ENCODE measurements around the gene PPFIBP2. TPM values are rescaled to one million over a fixed set of nuclear protein-coding genes. Genes with fewer than 3 reads are reported as not detected.

Gene PPFIBP2
- polyA plus RNA-seq, 1 experiment, result 20.6 TPM

DNA sequence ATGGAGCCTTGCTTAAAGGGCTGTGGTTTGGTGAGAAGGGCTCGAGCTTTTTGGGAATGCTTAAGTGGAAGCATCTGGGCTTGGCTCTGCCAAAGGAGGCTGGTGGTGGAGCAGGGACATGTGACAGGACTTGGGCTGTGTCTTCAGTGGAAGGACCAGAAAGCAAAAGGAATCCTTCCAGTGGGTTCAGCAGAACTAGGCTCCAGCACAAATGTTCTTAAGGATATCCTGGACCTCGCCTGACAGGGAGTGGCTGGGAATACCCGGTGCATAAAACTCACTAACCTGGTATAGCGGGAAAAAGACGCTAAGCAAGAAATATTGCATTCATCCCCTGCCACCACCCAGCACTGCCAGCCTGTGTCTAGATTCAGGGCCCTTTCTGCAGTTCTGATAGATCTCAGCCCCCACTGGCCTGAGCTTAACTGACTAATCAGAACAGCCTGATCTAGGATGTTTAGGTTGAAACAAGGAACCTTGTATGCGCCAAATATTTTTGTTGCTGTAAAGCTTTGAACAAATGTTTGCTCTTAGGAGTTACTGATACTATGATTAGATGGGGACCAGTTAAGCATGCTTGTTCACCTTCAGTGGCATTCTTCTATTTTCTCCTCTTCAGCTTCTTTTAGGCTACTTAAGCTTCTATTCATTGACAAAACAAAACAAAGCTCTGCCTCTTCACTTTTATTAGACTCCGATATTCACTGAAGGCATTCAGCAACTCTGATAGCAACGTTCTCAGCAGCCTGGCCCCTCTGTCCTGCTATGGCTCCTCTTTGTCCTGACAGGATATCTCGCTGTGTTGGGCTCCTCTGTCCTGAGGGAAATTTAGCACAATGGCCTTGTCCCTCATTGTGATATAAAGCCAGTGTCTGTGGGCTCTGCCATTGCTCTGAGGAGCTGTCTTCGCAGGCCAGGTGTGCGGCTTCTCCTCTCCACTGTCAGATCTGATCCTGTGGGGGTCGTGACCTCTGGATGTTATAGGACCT is 25.0 kb downstream of the PPFIBP2 start:
- no peak for DNase-seq (ENCODE audit: low read depth)
- ChIA-PET POLR2A (no interaction called here), CTCF (interaction anchor here (0.6 to 1.8 kb wide), 7 partner anchors 10 to 137 kb away, joined by 3 to 5 read pairs (median 3); no protein-coding TSS in a partner anchor)
- H3K27me3 ChIP-seq (ENCODE audit: control insufficient read depth, insufficient read depth, low read length), result peaks cover 1% of the 10 kb centered on the region; the same call in 1 of the 2 replicates
- no peaks in the 10 kb centered on the region for H3K36me3 ChIP-seq (ENCODE audit: control insufficient read depth, insufficient read depth, low read length)
- H3K4me3 ChIP-seq (ENCODE audit: low read depth, low read length), result no peak overlapping the region
- TF ChIP-seq, protein P1, sequence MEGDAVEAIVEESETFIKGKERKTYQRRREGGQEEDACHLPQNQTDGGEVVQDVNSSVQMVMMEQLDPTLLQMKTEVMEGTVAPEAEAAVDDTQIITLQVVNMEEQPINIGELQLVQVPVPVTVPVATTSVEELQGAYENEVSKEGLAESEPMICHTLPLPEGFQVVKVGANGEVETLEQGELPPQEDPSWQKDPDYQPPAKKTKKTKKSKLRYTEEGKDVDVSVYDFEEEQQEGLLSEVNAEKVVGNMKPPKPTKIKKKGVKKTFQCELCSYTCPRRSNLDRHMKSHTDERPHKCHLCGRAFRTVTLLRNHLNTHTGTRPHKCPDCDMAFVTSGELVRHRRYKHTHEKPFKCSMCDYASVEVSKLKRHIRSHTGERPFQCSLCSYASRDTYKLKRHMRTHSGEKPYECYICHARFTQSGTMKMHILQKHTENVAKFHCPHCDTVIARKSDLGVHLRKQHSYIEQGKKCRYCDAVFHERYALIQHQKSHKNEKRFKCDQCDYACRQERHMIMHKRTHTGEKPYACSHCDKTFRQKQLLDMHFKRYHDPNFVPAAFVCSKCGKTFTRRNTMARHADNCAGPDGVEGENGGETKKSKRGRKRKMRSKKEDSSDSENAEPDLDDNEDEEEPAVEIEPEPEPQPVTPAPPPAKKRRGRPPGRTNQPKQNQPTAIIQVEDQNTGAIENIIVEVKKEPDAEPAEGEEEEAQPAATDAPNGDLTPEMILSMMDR (IDR thresholded peaks at IDR 0.05; ENCODE audit: insufficient read depth, low read depth, low read length), result no peak

DNA sequence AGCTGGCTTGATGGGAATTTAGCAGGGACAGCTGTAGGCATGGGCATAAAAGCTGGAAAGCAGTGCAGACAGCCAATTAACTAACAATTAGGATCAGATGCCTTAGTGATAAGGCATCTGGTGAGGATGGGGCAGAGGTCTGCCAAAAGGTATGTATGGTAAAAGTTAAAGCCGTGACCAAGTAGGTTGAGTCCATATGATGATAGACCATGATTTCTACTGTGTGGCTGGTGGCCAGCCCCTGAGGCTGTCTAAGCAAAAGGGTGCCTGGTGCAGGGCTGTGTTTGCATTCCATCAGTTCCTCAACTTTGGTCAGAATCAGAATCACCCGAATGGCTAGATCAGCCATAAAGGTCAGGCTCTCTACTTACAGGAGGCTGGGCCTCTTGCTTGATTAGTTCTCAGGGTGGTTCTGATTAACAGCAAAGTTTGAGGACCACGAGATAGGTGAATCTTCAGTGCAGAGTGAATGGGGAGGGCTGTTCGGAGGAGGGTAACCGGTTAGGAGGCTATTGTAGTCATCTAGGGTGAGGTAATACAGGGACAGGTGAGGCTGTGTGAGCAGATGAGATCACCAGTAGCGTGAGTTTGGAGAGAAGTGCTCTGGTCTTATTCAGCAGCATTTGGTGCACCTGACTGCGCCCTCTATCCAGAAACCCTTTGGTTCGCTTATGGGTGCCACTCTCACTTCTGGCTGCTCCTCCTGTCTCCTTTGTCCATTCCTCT is 27.2 kb downstream of the PPFIBP2 start:
- DNase-seq (ENCODE audit: low read depth), result no peak
- no peaks in the 10 kb centered on the region; the same call in 1 of the 2 replicates for H3K27me3 ChIP-seq (ENCODE audit: control insufficient read depth, insufficient read depth, low read length)
- no peak overlapping the region for H3K4me3 ChIP-seq (ENCODE audit: low read depth, low read length)
- H3K36me3 ChIP-seq (ENCODE audit: control insufficient read depth, insufficient read depth, low read length), result no peaks in the 10 kb centered on the region
- TF ChIP-seq, protein P1 (IDR thresholded peaks at IDR 0.05; ENCODE audit: insufficient read depth, low read depth, low read length), result no peak
- POLR2A ChIA-PET, result interaction anchor here (0.6 kb wide), 1 partner anchor 19 kb away, joined by 3 read pairs; no protein-coding TSS in a partner anchor
- CTCF ChIA-PET, result interaction anchor here (1.4 to 1.8 kb wide), 3 partner anchors 9 to 31 kb away, joined by 4 to 7 read pairs (median 5); no protein-coding TSS in a partner anchor

DNA sequence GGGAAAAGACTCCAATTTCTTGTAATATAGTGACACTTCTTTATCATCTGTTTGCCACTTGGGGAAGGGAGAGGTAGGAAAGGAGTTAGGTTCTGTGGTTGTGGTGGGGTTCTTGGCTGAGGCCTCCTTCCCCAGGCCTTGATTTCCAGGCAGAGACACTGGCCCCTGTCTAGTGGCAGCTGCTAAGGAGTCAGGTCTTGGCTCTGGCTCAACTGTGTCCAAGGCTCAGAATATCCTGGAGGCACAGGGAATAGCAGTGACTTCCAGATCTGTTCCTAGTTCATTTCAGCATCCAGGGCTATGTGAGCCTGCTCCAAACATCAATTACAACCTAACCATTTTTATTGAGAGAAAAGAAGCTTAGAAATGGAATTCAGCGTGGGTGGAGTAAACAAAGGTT is 29.5 kb downstream of the PPFIBP2 start:
- TF ChIP-seq, protein P1 (IDR thresholded peaks at IDR 0.05; ENCODE audit: insufficient read depth, low read depth, low read length), result no peak
- Histone ChIP-seq H3K36me3 (ENCODE audit: control insufficient read depth, insufficient read depth, low read length) (no peaks in the 10 kb centered on the region), H3K27me3 (ENCODE audit: control insufficient read depth, insufficient read depth, low read length) (no peaks in the 10 kb centered on the region), H3K4me3 (ENCODE audit: low read depth, low read length) (no peak overlapping the region)
- DNase-seq (ENCODE audit: low read depth), result no peak
- POLR2A ChIA-PET, result no interaction called here
- CTCF ChIA-PET, result interaction anchor here (0.8 to 2.0 kb wide), 3 partner anchors 10 to 30 kb away, joined by 3 to 5 read pairs (median 3); partner anchors contain the start of gene PPFIBP2

DNA sequence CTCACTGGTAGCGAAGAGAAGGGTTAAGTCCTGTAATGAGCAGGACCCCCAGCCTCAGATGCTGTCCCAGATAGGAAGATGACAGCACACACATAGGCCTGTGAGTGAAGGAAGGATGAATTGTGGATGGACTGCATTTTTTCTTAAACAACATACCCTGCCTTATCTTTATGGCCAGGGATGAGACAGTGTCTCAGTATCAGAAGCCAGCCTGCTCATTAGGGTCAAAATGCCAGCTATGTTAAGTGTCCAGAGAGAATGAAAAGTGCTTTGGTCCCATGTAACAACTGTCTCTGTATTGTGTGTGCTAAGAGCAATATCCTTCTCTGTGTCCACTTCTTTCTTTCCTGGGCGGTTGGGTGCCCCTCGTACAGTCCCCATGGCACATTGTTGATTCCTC is 30.2 kb downstream of the PPFIBP2 start:
- TF ChIP-seq, protein P1 (IDR thresholded peaks at IDR 0.05; ENCODE audit: insufficient read depth, low read depth, low read length), result no peak
- POLR2A ChIA-PET, result no interaction called here
- no peaks in the 10 kb centered on the region for H3K36me3 ChIP-seq (ENCODE audit: control insufficient read depth, insufficient read depth, low read length)
- no peak for DNase-seq (ENCODE audit: low read depth)
- CTCF ChIA-PET, result interaction anchor here (1.1 kb wide), 1 partner anchor 31 kb away, joined by 3 read pairs; the partner anchor contains the start of gene PPFIBP2
- no peaks in the 10 kb centered on the region for H3K27me3 ChIP-seq (ENCODE audit: control insufficient read depth, insufficient read depth, low read length)
- no peak overlapping the region for H3K4me3 ChIP-seq (ENCODE audit: low read depth, low read length)
